Activated effector memory CD4-positive, alpha-beta T cell treated with anti-CD3 and anti-CD28 coated beads, Interleukin-2, amount 50 U/mL, for 16 hours (primary cell): ENCODE results near the gene CCDC9B.

Experiments
- DNase-seq: peaks from one replicate; pipeline ENCODE4 v3.0.0-alpha.2; 2020

CCDC9B gene

DNA sequence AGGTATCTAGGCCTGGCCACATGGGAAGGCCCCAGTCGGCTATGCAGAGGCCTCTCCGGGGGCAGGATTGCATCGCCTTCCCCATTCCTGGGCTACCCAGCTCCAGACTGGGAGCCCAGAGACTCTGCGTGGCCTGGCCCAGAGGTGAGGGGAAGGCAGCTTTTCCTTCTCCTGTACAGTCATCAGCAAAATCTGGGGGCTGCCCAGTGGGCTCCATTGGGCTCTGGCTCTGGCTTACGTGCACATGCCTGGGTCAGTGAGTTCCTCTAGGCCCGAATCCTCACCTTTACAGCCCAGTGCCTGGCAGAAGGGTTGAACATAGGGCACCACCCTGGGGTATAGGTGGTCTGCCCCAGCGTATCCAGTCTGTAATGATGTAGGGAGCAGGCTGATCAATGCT is 53.9 kb downstream of the CCDC9B start:
- DNase-seq: no peak

DNA sequence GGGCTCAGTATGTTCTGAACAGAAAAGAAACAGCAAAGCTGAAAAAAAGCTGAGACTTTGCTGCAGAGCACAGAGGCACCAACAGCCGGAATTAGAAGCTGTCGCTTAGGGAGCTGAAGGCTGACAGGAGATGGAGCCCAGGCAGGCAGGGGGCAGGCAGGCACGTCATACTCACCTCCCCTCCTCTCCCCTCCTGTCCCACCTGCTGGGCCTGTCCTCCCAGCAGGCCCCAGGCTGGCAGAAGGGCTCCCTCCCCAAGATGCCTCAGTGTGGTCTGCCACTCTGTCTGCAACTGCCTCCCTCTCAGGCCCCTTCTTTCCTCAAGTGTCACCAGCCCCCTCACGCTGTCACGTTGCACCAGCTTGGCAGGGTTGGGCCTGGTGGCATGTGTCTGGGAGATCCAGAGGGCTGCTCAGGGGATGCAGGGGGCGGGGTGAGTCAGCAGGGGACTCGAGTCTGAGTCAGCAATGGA is 54.6 kb downstream of the CCDC9B start:
- DNase-seq: no peak

DNA sequence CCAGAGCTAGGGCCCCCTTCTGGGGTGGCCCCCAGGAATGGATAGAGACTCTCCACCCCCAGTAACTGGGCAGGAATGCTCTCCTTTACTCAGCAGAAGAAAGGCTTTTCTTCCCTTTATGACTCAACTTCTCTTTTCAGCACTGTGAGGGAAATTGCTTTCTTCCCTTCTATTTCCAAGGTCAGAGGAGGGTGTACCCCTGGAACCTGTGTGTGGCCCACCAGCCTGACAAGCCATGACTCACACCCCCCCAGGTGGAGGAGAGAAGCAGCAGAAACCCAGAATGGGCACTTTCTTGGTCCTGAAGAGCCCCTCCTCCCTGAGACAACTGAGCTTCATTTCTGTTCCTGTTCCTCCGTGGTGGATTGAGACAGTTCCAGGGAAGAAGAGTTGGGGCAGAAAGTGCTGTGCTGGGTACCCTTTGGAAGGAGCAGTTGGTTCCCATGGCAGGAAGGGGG is 55.2 kb downstream of the CCDC9B start:
- no peak for DNase-seq

DNA sequence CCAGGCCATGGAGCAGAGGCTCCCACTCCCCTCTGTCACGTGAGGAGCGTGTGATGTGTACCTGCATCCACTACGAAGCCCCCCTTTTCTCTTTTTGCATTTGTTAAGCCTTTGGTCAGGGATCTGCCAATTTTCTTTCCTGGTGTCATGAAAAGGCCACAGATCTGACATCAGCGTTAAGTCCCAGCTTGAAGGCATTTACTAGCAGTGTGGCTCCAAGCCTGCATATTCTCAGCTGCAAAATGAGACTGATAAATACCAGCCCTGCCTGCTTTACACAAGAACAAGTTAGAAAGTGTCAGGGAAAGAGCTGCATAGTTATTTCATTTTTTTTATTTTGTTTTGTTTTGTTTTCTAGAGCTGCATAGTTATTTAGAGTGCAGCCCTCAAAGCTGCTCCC is 55.6 kb downstream of the CCDC9B start:
- DNase-seq: no peak

DNA sequence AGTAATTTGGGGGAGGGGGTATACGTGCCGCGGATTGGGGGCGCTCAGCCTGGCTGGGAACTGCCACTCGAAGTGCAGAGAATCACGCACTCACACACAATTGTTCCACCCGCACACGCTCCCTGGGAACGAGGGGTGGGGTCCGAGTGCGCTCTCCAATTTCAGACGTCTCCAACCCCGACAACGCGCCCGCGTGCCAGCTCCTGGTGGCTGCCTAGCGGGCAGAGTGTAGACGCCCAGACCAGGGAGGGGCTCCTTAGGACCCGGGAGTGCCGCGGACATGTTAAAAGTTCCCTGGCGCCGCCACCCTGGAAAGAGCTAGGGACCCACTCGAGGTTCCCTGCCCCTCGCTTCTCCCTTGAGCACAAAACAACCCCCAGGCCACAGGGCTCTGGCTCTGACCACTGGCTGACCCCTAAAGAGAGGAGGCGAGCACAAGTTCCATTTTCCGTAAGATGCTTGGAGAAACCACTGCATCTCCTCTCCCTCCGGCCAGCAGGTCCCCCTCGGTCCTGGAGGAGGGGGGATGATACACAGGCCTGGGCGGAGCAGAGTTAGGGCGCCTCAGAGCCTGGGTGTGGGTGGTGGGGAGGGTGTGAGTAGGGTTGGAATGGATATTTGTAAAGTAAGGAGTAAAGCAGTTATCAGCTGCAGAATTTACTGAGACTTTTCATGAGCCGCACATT is 57.0 kb downstream of the CCDC9B start:
- no peak for DNase-seq

DNA sequence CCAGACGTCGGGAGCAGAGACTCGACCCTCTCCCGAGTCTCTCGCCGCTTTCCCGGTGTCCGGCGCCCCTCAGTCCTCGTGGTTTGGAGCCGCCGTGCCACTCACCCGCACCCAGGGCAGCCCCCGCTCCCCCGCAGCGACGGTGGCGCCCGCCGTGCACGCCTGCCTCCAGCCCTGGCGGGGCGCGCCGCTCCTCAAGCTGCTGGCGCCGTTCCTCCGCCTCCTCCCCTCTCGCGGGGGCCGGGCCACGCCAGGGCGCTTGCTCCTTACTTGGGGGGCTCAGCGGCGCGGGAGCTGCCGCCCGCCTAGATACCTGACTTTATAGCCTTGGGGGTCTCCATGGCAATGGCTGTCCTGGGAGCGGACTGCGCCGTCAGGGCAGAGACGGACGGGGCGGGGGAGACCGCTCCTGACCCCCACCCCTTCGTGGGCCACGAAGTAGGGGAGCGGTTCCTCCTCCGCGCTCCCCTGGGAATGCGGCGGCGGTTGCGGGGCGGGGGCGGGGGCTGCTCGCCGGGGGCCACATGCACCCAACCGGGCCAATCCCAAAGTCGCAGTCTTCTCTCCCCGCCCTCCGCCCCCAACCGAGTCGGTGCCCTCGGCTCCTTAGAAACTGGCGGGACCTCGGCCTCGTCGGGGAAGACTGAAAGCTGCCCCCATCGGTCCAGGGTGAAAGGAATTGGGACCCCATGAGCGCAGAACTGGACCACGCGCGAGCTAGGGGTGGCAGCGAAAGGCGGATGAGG is 57.7 kb downstream of the CCDC9B start, which contains the start of gene ANKRD63:
ANKRD63 (minus strand) TSS at position 196 of the 746 bp plus-strand sequence. CDS start 478 bp downstream, outside the sequence.
- peak; percentile 78 for DNase-seq

DNA sequence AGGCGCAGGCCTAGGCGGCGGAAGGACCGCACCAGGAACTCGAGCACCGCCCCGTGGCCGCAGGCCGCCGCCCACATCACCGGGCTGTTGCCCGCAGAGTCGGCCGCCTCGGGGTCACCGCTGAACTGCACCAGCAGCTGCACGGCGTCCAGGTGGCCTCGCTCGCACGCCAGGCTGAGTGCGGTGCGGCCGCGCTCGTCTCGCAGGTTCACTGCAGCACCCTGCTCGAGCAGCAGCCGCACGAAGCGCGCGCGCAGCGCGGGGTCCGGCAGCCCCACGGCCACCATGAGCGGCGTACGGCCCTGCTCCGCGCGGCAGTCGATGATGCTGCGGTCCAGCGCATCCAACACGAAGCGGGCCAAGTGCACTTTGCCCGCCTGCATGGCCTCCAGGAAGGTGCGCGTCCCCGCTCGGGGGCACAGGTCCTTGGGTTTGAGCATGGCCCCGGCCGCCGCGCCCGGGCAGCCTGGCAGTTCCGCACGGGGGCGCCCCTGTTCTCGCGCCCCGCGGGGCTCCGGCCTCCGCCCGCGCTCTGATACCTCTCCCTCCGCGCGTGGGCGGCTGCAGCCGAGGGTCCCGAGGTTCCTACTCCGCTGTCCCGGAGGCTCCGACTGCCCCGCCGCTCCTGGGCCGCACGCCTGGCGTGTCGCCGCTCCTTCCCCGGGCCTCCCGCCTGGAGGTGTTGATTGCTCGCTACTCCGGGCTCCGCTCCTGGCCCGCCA is 58.4 kb downstream of the CCDC9B start:
- DNase-seq: peak; percentile 80

DNA sequence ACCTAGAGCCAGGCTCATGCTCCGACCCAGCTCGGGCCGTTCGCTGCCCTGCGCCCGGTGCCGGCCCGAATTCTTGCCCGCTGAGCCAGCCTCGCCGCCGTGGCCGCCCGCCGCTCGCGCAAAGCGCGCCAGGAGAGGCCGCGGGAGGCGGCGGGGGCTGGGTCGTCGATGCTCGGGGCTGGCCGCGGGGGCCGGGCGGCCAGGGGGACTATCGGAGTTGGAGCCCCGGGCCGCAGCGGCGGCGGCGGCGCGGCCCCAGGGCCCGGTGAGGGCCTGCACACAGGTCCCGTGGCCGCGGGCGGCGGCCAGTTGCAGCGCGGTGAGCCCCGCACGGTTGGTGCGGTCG is 59.0 kb downstream of the CCDC9B start:
- no peak for DNase-seq
